ENCODE results near the gene STPG2. TPM values are rescaled to one million over a fixed set of nuclear protein-coding genes. Genes with fewer than 3 reads are reported as not detected.
A peak's percentile ranks its signal among the peaks of the same experiment; 100 is the strongest.
"Not testable (repeated sequence)": the region's sequence is repeated elsewhere in the genome, so short reads cannot be mapped to it uniquely, and the experiment has no call there.

The STPG2 gene
- total RNA-seq, 5 donors from 2014 or later (not counting 1 experiment from before 2014, with no cell fraction given) = 0.19 to 0.35 (median 0.26) TPM; not detected in 2

GRCh38 chr4:97639961-97640360 lies 503.3 kb downstream of the STPG2 start:
- Mint-ChIP-seq H3K27ac (no peak overlapping the region), H3K9me3 (peaks cover 0 to 4% (median 0%) of the 10 kb centered on the region in 3 donors), H3K4me3 (no peak overlapping the region), H3K36me3 (no peaks in the 10 kb centered on the region), H3K27me3 (no peaks in the 10 kb centered on the region), H3K4me1 (no peaks in the 10 kb centered on the region)
- CTCF ChIA-PET = no interaction called here
- no peaks in the 10 kb centered on the region for H3K9me3 ChIP-seq
- DNase-seq (no peak), ATAC-seq (replicated peaks in 1 of 4) (no peak)
- no peak overlapping the region for H3K4me3 ChIP-seq (ENCODE audit: control insufficient read depth in 1 of 2, extremely low read depth in 1 of 2, low read length in 1 of 2)
- H3K4me1 ChIP-seq (ENCODE audit: control insufficient read depth in 1 of 2, extremely low read depth in 1 of 2, insufficient read depth in 2 of 2, low read length in 2 of 2) = no peaks in the 10 kb centered on the region
- H3K27me3 ChIP-seq (replicated peaks in 1 of 2; ENCODE audit: control insufficient read depth in 2 of 2, extremely low read depth in 1 of 2, insufficient read depth in 2 of 2, low read length in 1 of 2) = no peaks in the 10 kb centered on the region
- H3K27ac ChIP-seq (ENCODE audit: low read length) = no peak overlapping the region
- H3K36me3 ChIP-seq (ENCODE audit: control insufficient read depth in 2 of 2, extremely low read depth in 1 of 2, insufficient read depth in 1 of 2, low read length in 1 of 2) = no peaks in the 10 kb centered on the region
- POLR2A ChIA-PET = no interaction called here
- WGBS (ENCODE audit: insufficient coverage) = no CpG with 5 or more reads among the region's 1 CpG

- H3K9me3 Mint-ChIP-seq; H3K36me3 Mint-ChIP-seq; H3K4me1 ChIP-seq (ENCODE audit: control insufficient read depth in 1 of 2, extremely low read depth in 1 of 2, insufficient read depth in 2 of 2, low read length in 2 of 2); H3K27me3 ChIP-seq (replicated peaks in 1 of 2; ENCODE audit: control insufficient read depth in 2 of 2, extremely low read depth in 1 of 2, insufficient read depth in 2 of 2, low read length in 1 of 2); H3K27ac ChIP-seq (ENCODE audit: low read length); H3K9me3 ChIP-seq; H3K4me3 Mint-ChIP-seq; H3K4me3 ChIP-seq (ENCODE audit: control insufficient read depth in 1 of 2, extremely low read depth in 1 of 2, low read length in 1 of 2); POLR2A ChIA-PET; H3K36me3 ChIP-seq (ENCODE audit: control insufficient read depth in 2 of 2, extremely low read depth in 1 of 2, insufficient read depth in 1 of 2, low read length in 1 of 2); H3K4me1 Mint-ChIP-seq; H3K27me3 Mint-ChIP-seq; ATAC-seq (replicated peaks in 1 of 4); H3K27ac Mint-ChIP-seq; CTCF ChIA-PET: not testable (repeated sequence)
- peak in 1 of 35 experiments; percentile 51 for DNase-seq
- WGBS (ENCODE audit: insufficient coverage) = 67% methylated on average over 4 of the region's 8 CpGs
These were observed 509.4 kb downstream of the STPG2 start for GRCh38 chr4:97633831-97634230.

GRCh38 chr4:97627750-97628149 lies 515.5 kb downstream of the STPG2 start:
- Histone ChIP-seq H3K27me3 (replicated peaks in 1 of 2; ENCODE audit: control insufficient read depth in 2 of 2, extremely low read depth in 1 of 2, insufficient read depth in 2 of 2, low read length in 1 of 2) (no peaks in the 10 kb centered on the region), H3K4me1 (ENCODE audit: control insufficient read depth in 1 of 2, extremely low read depth in 1 of 2, insufficient read depth in 2 of 2, low read length in 2 of 2) (no peaks in the 10 kb centered on the region), H3K27ac (ENCODE audit: low read length) (no peak overlapping the region), H3K9me3 (no peaks in the 10 kb centered on the region), H3K4me3 (ENCODE audit: control insufficient read depth in 1 of 2, extremely low read depth in 1 of 2, low read length in 1 of 2) (no peak overlapping the region), H3K36me3 (ENCODE audit: control insufficient read depth in 2 of 2, extremely low read depth in 1 of 2, insufficient read depth in 1 of 2, low read length in 1 of 2) (no peaks in the 10 kb centered on the region)
- Mint-ChIP-seq H3K27ac (no peak overlapping the region), H3K36me3 (no peaks in the 10 kb centered on the region), H3K4me3 (no peak overlapping the region), H3K4me1 (no peaks in the 10 kb centered on the region), H3K27me3 (no peaks in the 10 kb centered on the region), H3K9me3 (peaks cover 11 to 32% (median 15%) of the 10 kb centered on the region in 3 donors)
- POLR2A ChIA-PET = no interaction called here
- 83% methylated on average over 1 of the region's 4 CpGs for WGBS (ENCODE audit: insufficient coverage)
- CTCF ChIA-PET = no interaction called here
- DNase-seq (no peak), ATAC-seq (replicated peaks in 1 of 4) (no peak)

- Histone ChIP-seq H3K36me3 (ENCODE audit: control insufficient read depth in 2 of 2, extremely low read depth in 1 of 2, insufficient read depth in 1 of 2, low read length in 1 of 2) (no peaks in the 10 kb centered on the region), H3K4me3 (ENCODE audit: control insufficient read depth in 1 of 2, extremely low read depth in 1 of 2, low read length in 1 of 2) (no peak overlapping the region), H3K27me3 (replicated peaks in 1 of 2; ENCODE audit: control insufficient read depth in 2 of 2, extremely low read depth in 1 of 2, insufficient read depth in 2 of 2, low read length in 1 of 2) (no peaks in the 10 kb centered on the region), H3K9me3 (no peaks in the 10 kb centered on the region), H3K4me1 (ENCODE audit: control insufficient read depth in 1 of 2, extremely low read depth in 1 of 2, insufficient read depth in 2 of 2, low read length in 2 of 2) (no peaks in the 10 kb centered on the region), H3K27ac (ENCODE audit: low read length) (no peak overlapping the region)
- Mint-ChIP-seq H3K27me3 (no peaks in the 10 kb centered on the region), H3K4me3 (no peak overlapping the region), H3K4me1 (no peaks in the 10 kb centered on the region), H3K9me3 (peaks cover 25 to 56% (median 28%) of the 10 kb centered on the region in 3 donors), H3K36me3 (no peaks in the 10 kb centered on the region), H3K27ac (no peak overlapping the region)
- no CpG with 5 or more reads among the region's 4 CpGs for WGBS (ENCODE audit: insufficient coverage)
- CTCF ChIA-PET = no interaction called here
- DNase-seq = no peak
- POLR2A ChIA-PET = no interaction called here
- no peak for ATAC-seq (replicated peaks in 1 of 4)
These were observed 519.1 kb downstream of the STPG2 start for GRCh38 chr4:97624204-97624603.

- no peaks in the 10 kb centered on the region for H3K4me1 Mint-ChIP-seq
- CTCF ChIA-PET = no interaction called here
- peaks cover 0 to 10% (median 4%) of the 10 kb centered on the region in 3 donors for H3K9me3 Mint-ChIP-seq
- no peaks in the 10 kb centered on the region for H3K36me3 Mint-ChIP-seq
- no peak overlapping the region for H3K4me3 Mint-ChIP-seq
- no peak overlapping the region for H3K27ac Mint-ChIP-seq
- ATAC-seq (replicated peaks in 1 of 4) = no peak
- WGBS (ENCODE audit: insufficient coverage) = no CpG with 5 or more reads among the region's 2 CpGs
- no peaks in the 10 kb centered on the region for H3K9me3 ChIP-seq
- H3K4me3 ChIP-seq (ENCODE audit: control insufficient read depth in 1 of 2, extremely low read depth in 1 of 2, low read length in 1 of 2) = no peak overlapping the region
- no peak for DNase-seq
- H3K27me3 Mint-ChIP-seq = no peaks in the 10 kb centered on the region
- H3K36me3 ChIP-seq (ENCODE audit: control insufficient read depth in 2 of 2, extremely low read depth in 1 of 2, insufficient read depth in 1 of 2, low read length in 1 of 2) = no peaks in the 10 kb centered on the region
- H3K27me3 ChIP-seq (replicated peaks in 1 of 2; ENCODE audit: control insufficient read depth in 2 of 2, extremely low read depth in 1 of 2, insufficient read depth in 2 of 2, low read length in 1 of 2) = no peaks in the 10 kb centered on the region
- H3K27ac ChIP-seq (ENCODE audit: low read length) = no peak overlapping the region
- POLR2A ChIA-PET = no interaction called here
- H3K4me1 ChIP-seq (ENCODE audit: control insufficient read depth in 1 of 2, extremely low read depth in 1 of 2, insufficient read depth in 2 of 2, low read length in 2 of 2) = no peaks in the 10 kb centered on the region
These were observed 537.3 kb downstream of the STPG2 start for GRCh38 chr4:97605932-97606331.

GRCh38 chr4:97593248-97593647 lies 550.0 kb downstream of the STPG2 start:
- no peaks in the 10 kb centered on the region for H3K9me3 ChIP-seq
- Mint-ChIP-seq H3K36me3 (no peaks in the 10 kb centered on the region), H3K27me3 (no peaks in the 10 kb centered on the region), H3K9me3 (peaks cover 13 to 36% (median 15%) of the 10 kb centered on the region in 3 donors), H3K4me1 (no peaks in the 10 kb centered on the region), H3K27ac (no peak overlapping the region), H3K4me3 (no peak overlapping the region)
- H3K4me3 ChIP-seq (ENCODE audit: control insufficient read depth in 1 of 2, extremely low read depth in 1 of 2, low read length in 1 of 2) = no peak overlapping the region
- H3K4me1 ChIP-seq (ENCODE audit: control insufficient read depth in 1 of 2, extremely low read depth in 1 of 2, insufficient read depth in 2 of 2, low read length in 2 of 2) = no peaks in the 10 kb centered on the region
- ChIA-PET POLR2A (no interaction called here), CTCF (no interaction called here)
- H3K27me3 ChIP-seq (replicated peaks in 1 of 2; ENCODE audit: control insufficient read depth in 2 of 2, extremely low read depth in 1 of 2, insufficient read depth in 2 of 2, low read length in 1 of 2) = no peaks in the 10 kb centered on the region
- WGBS (ENCODE audit: insufficient coverage) = 90% methylated on average over 9 of the region's 9 CpGs
- ATAC-seq (replicated peaks in 1 of 4) = no peak
- DNase-seq = no peak
- H3K36me3 ChIP-seq (ENCODE audit: control insufficient read depth in 2 of 2, extremely low read depth in 1 of 2, insufficient read depth in 1 of 2, low read length in 1 of 2) = no peaks in the 10 kb centered on the region
- no peak overlapping the region for H3K27ac ChIP-seq (ENCODE audit: low read length)

GRCh38 chr4:97590266-97590665 lies 553.0 kb downstream of the STPG2 start:
- Mint-ChIP-seq H3K36me3 (no peaks in the 10 kb centered on the region), H3K27ac (no peak overlapping the region), H3K27me3 (no peaks in the 10 kb centered on the region), H3K4me1 (no peaks in the 10 kb centered on the region), H3K9me3 (peaks cover 4 to 11% (median 11%) of the 10 kb centered on the region in 3 donors), H3K4me3 (no peak overlapping the region)
- no peak for ATAC-seq (replicated peaks in 1 of 4)
- Histone ChIP-seq H3K27me3 (replicated peaks in 1 of 2; ENCODE audit: control insufficient read depth in 2 of 2, extremely low read depth in 1 of 2, insufficient read depth in 2 of 2, low read length in 1 of 2) (no peaks in the 10 kb centered on the region), H3K36me3 (ENCODE audit: control insufficient read depth in 2 of 2, extremely low read depth in 1 of 2, insufficient read depth in 1 of 2, low read length in 1 of 2) (no peaks in the 10 kb centered on the region), H3K4me1 (ENCODE audit: control insufficient read depth in 1 of 2, extremely low read depth in 1 of 2, insufficient read depth in 2 of 2, low read length in 2 of 2) (no peaks in the 10 kb centered on the region), H3K9me3 (no peaks in the 10 kb centered on the region), H3K4me3 (ENCODE audit: control insufficient read depth in 1 of 2, extremely low read depth in 1 of 2, low read length in 1 of 2) (no peak overlapping the region), H3K27ac (ENCODE audit: low read length) (no peak overlapping the region)
- no peak for DNase-seq
- WGBS (ENCODE audit: insufficient coverage) = 80% methylated on average over 2 of the region's 4 CpGs
- POLR2A ChIA-PET = no interaction called here
- CTCF ChIA-PET = no interaction called here

All from T-cell (primary cell).